Measurements from ENCODE around the gene STX16. TPM values are rescaled to one million over a fixed set of nuclear protein-coding genes. Genes with fewer than 3 reads are reported as not detected.
"Not testable (repeated sequence)": the region's sequence is repeated elsewhere in the genome, so short reads cannot be mapped to it uniquely, and the experiment has no call there.

Gene STX16
- total RNA-seq, 2 experiments from 2014 or later: 101 to 110 TPM

DNA sequence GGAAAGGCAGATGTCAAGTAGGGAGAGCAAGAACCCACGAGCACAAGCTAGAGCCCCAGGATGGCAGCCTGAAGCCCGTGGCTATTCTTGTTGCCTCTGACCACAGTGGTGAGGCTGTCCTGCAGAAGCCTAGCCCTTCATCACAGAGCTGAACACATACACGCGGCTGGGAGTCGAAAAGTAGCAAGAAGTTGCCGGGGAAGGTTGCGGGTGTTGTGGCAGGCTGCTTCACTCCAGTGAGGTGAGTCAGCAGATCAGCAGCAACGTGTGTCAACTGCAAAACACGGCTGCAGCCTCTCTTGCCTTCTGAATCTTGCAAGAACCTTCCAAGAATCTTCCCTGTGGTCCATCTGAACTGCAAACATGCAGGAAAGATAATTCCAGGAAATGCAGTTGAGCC lies 10.6 kb upstream of the STX16 start:
- Mint-ChIP-seq H3K9me3 (ENCODE audit: low read depth) (no peaks in the 10 kb centered on the region), H3K4me3 (no peak overlapping the region), H3K4me1 (peaks cover 2% of the 10 kb centered on the region), H3K27ac (no peak overlapping the region), H3K36me3 (ENCODE audit: low read depth) (no peaks in the 10 kb centered on the region), H3K27me3 (peaks cover 3% of the 10 kb centered on the region)
- intact Hi-C loops (cut with DNase I, micrococcal nuclease): no loop called here
- ChIA-PET CTCF (interaction anchor here (0.6 to 2.1 kb wide), 2 partner anchors 11 to 21 kb away, joined by 3 to 6 read pairs; partner anchors contain the start of gene STX16), POLR2A (no interaction called here)
- no peak for ATAC-seq
- DNase-seq: no peak

DNA sequence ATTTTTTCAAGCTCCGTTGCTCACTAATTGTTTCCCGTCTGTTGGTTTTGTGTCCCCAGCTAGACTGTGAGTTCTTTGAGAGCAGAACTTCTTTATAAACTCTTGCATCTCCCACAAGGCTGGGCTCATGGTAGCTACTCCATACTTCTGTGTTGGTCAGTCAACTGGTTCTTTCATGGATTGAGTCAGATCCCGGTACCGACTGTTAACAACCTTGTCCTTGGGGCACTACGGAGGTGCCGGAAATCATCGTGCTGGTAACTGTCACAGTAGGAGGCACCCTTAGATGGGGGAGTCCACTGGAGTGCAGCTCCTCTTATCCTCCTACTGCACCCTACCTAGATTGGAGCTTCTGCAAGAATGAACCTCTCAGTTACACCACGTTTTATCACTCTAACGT lies 8.6 kb upstream of the STX16 start:
- Mint-ChIP-seq H3K4me3 (no peak overlapping the region), H3K27me3 (peaks cover 3% of the 10 kb centered on the region), H3K9me3 (ENCODE audit: low read depth) (no peaks in the 10 kb centered on the region), H3K36me3 (ENCODE audit: low read depth) (no peaks in the 10 kb centered on the region), H3K27ac (no peak overlapping the region), H3K4me1 (no peaks in the 10 kb centered on the region)
- ChIA-PET POLR2A (no interaction called here), CTCF (interaction anchor here (0.5 to 2.0 kb wide), 2 partner anchors 12 to 378 kb away, joined by 3 to 4 read pairs; no protein-coding TSS in a partner anchor)
- intact Hi-C loops (cut with DNase I, micrococcal nuclease): no loop called here
- no peak for ATAC-seq
- DNase-seq: no peak

- H3K4me1 Mint-ChIP-seq; H3K27me3 Mint-ChIP-seq; H3K4me3 Mint-ChIP-seq; H3K36me3 Mint-ChIP-seq (ENCODE audit: low read depth); DNase-seq; H3K27ac Mint-ChIP-seq; ATAC-seq; POLR2A ChIA-PET; intact Hi-C loops (cut with DNase I, micrococcal nuclease); H3K9me3 Mint-ChIP-seq (ENCODE audit: low read depth): not testable (repeated sequence)
- CTCF ChIA-PET: interaction anchor here (0.5 to 2.0 kb wide), 2 partner anchors 12 to 378 kb away, joined by 3 to 4 read pairs; no protein-coding TSS in a partner anchor
These were observed 8.2 kb upstream of the STX16 start for GRCh38 chr20:58642896-58643295.

DNA sequence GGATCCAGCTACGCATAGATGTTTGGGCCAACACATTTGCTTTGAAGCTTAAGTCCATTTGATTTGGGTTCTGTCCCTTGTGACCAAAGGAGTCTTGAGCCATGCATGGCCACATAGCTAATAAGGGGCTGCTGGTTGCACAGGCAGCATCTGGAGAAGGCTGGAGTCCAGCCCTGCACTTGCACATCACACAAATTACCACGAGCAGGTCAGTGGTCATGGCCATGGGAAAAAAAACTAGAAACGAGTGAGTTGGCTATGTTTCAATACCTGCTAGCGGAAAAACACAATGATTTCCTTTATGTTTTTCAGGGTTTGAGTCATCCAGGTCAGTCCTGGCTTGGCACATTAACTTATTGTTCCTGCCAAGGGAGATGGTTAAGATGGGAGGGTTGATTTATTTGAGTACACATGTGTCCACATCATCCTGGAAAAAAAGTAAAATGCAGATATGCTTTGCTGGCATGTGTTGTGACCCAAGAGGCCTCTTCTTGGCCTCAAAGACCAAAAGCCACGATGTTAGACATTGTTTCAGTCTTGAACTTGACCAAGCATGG lies 5.6 kb upstream of the STX16 start:
- Mint-ChIP-seq H3K27ac (no peak overlapping the region), H3K27me3 (no peaks in the 10 kb centered on the region), H3K36me3 (ENCODE audit: low read depth) (no peaks in the 10 kb centered on the region), H3K9me3 (ENCODE audit: low read depth) (no peaks in the 10 kb centered on the region), H3K4me3 (no peak overlapping the region), H3K4me1 (peaks cover 2% of the 10 kb centered on the region)
- ATAC-seq: no peak
- POLR2A ChIA-PET: no interaction called here
- CTCF ChIA-PET: no interaction called here
- no peak for DNase-seq
- intact Hi-C loops (cut with DNase I, micrococcal nuclease): no loop called here

GRCh38 chr20:58646257-58646656 lies 4.8 kb upstream of the STX16 start:
- DNase-seq: no peak
- Mint-ChIP-seq H3K9me3 (ENCODE audit: low read depth) (no peaks in the 10 kb centered on the region), H3K27me3 (no peaks in the 10 kb centered on the region), H3K27ac (no peak overlapping the region), H3K4me1 (peaks cover 2% of the 10 kb centered on the region), H3K36me3 (ENCODE audit: low read depth) (peaks cover 3% of the 10 kb centered on the region), H3K4me3 (no peak overlapping the region)
- ATAC-seq: no peak
- CTCF ChIA-PET: interaction anchor here (0.6 to 1.7 kb wide), 2 partner anchors 15 to 527 kb away, joined by 3 to 8 read pairs; no protein-coding TSS in a partner anchor
- intact Hi-C loops (cut with DNase I, micrococcal nuclease): no loop called here
- POLR2A ChIA-PET: no interaction called here

DNA sequence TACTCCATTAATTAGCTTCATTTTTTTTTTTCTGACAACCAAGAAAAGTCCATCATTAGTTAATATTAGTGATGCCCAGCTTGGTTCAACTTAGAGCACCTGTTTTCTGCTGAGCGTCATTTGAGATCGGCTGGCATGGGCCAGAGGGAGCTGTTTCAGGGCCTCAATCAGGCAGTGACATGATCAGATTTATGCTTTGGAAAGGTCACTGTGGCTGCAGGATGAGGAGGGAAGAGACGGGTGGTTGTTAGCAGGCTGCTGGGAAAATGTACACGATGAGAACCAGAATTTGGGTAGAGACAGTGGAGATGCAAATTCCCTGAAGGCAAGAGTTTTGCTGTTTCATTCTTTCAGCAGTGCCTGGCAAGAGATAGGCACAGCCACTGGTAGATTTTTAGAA lies 4.4 kb upstream of the STX16 start:
- intact Hi-C loops (cut with DNase I, micrococcal nuclease): no loop called here
- ChIA-PET POLR2A (no interaction called here), CTCF (interaction anchor here (0.6 to 1.8 kb wide), 4 partner anchors 8 to 528 kb away, joined by 3 to 8 read pairs (median 4); no protein-coding TSS in a partner anchor)
- Mint-ChIP-seq H3K36me3 (ENCODE audit: low read depth) (peaks cover 7% of the 10 kb centered on the region), H3K27ac (no peak overlapping the region), H3K9me3 (ENCODE audit: low read depth) (no peaks in the 10 kb centered on the region), H3K4me3 (no peak overlapping the region), H3K4me1 (peaks cover 2% of the 10 kb centered on the region), H3K27me3 (no peaks in the 10 kb centered on the region)
- DNase-seq (no peak), ATAC-seq (no peak)

DNA sequence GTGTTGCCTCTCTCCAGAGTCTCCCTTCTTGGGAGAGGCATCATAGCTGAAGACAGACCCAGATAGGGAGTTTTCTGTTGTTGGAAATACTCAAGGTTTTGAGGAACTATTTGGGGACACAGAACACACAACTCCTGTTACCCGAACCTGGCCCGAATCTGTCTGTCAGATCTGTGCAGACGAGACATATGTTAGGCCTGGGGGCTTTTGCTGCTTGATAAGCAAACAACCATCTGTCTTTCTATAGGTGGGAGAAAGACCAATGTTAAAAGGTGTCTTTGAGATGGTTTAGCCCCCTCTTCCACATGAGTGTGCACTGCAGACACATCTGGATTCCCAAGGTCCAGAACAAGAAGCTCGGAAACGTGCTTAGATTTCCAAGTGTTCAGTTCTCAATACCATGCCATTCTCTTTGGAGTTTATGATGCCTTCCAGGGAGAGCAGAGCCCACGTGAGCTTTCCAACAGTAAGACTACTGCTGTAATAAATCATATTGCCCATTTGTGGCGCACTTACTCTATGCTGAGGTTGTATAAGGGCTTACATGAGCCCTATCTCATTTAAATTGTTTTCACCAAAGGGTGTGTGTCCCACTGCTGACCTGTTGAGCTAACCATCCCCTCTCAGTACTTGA lies 3.8 kb upstream of the STX16 start:
- no peaks in the 10 kb centered on the region for H3K9me3 Mint-ChIP-seq (ENCODE audit: low read depth)
- intact Hi-C loops (cut with DNase I, micrococcal nuclease): no loop called here
- no peak for ATAC-seq
- no peak for DNase-seq
- no peaks in the 10 kb centered on the region for H3K27me3 Mint-ChIP-seq
- CTCF ChIA-PET: interaction anchor here (1.2 to 1.8 kb wide), 4 partner anchors 9 to 166 kb away, joined by 3 to 8 read pairs (median 4); no protein-coding TSS in a partner anchor
- peaks cover 12% of the 10 kb centered on the region for H3K36me3 Mint-ChIP-seq (ENCODE audit: low read depth)
- no peak overlapping the region for H3K27ac Mint-ChIP-seq
- peaks cover 2% of the 10 kb centered on the region for H3K4me1 Mint-ChIP-seq
- POLR2A ChIA-PET: interaction anchor here (0.6 kb wide), 1 partner anchor 77 kb away, joined by 3 read pairs; no protein-coding TSS in a partner anchor
- H3K4me3 Mint-ChIP-seq: no peak overlapping the region

GRCh38 chr20:58647796-58648501 lies 3.1 kb upstream of the STX16 start:
- POLR2A ChIA-PET: no interaction called here

GRCh38 chr20:58648502-58648825 lies 2.6 kb upstream of the STX16 start:
- H3K4me1 Mint-ChIP-seq; ATAC-seq; H3K9me3 Mint-ChIP-seq (ENCODE audit: low read depth); H3K27ac Mint-ChIP-seq; POLR2A ChIA-PET; H3K27me3 Mint-ChIP-seq; intact Hi-C loops (cut with DNase I, micrococcal nuclease); DNase-seq: not testable (repeated sequence)
- Mint-ChIP-seq H3K36me3 (ENCODE audit: low read depth) (peaks cover 23% of the 10 kb centered on the region), H3K4me3 (peak overlapping the region; percentile 60)
- CTCF ChIA-PET: interaction anchor here (0.5 to 1.0 kb wide), 4 partner anchors 11 to 71 kb away, joined by 3 to 4 read pairs (median 3); no protein-coding TSS in a partner anchor

More at GRCh38 chr20:58647796-58648501, 3.1 kb upstream of the STX16 start:
- Mint-ChIP-seq H3K27ac (no peak overlapping the region), H3K4me1 (peaks cover 3% of the 10 kb centered on the region), H3K9me3 (ENCODE audit: low read depth) (no peaks in the 10 kb centered on the region), H3K27me3 (no peaks in the 10 kb centered on the region), H3K4me3 (no peak overlapping the region), H3K36me3 (ENCODE audit: low read depth) (peaks cover 19% of the 10 kb centered on the region)
- no peak for ATAC-seq
- intact Hi-C loops (cut with DNase I, micrococcal nuclease): no loop called here
- no peak for DNase-seq
- CTCF ChIA-PET: interaction anchor here (0.5 to 1.8 kb wide), 8 partner anchors 10 to 167 kb away, joined by 3 to 8 read pairs (median 4); no protein-coding TSS in a partner anchor

GRCh38 chr20:58649288-58650180 lies 1.5 kb upstream of the STX16 start:
- DNase-seq: peak; percentile 59
- intact Hi-C loops (cut with DNase I, micrococcal nuclease): loop anchor here (1.0 to 5.0 kb wide), 17 partner anchors 43 to 1297 kb away; partner anchors contain the start of genes GNAS (in 2 of the 2), GNAS-AS1 (in 1 of the 2), NELFCD (in 1 of the 2) and NPEPL1 (in 1 of the 2)
- peak overlapping the region; percentile 51 for H3K27ac Mint-ChIP-seq
- peak overlapping the region; percentile 60 for H3K4me3 Mint-ChIP-seq
- H3K27me3 Mint-ChIP-seq: no peaks in the 10 kb centered on the region
- H3K36me3 Mint-ChIP-seq (ENCODE audit: low read depth): peaks cover 23% of the 10 kb centered on the region
- peaks cover 9% of the 10 kb centered on the region for H3K4me1 Mint-ChIP-seq
- no peaks in the 10 kb centered on the region for H3K9me3 Mint-ChIP-seq (ENCODE audit: low read depth)
- CTCF ChIA-PET: interaction anchor here (0.7 to 2.4 kb wide), 3 partner anchors 10 to 423 kb away, joined by 3 to 20 read pairs (median 3); no protein-coding TSS in a partner anchor
- POLR2A ChIA-PET: interaction anchor here (0.7 kb wide), 2 partner anchors 10 to 12 kb away, joined by 3 read pairs; no protein-coding TSS in a partner anchor
- no peak for ATAC-seq

Measured in activated CD4-positive, alpha-beta T cell treated with anti-CD3 and anti-CD28 coated beads for 36 hours (primary cell).